ENCODE measurements around the gene XRCC2.

GRCh38 chr7:152597507-152597906 is 78.4 kb downstream of the XRCC2 start:
- TF ChIP-seq CTCF (IDR thresholded peaks at IDR 0.05; ENCODE audit: insufficient read depth, low read depth, low read length), result no peak
- no peak for TF ChIP-seq EZH2 (IDR thresholded peaks at IDR 0.05; ENCODE audit: insufficient read depth, low read length)

Measured in astrocyte (in vitro differentiated cells and primary cell).